GM18499 (cell line): Measurements from ENCODE around the gene ST6GALNAC5.

Experiments
- ATAC-seq: cut with Tn5 transposase; IDR thresholded peaks from one replicate; pipeline ENCODE4 v1.9.1; 2021; ENCODE audit warnings: moderate number of reproducible peaks; ENCODE audit not compliant: insufficient read depth, unreplicated experiment

The ST6GALNAC5 gene

GRCh38 chr1:76998582-76999223 is 131.4 kb downstream of the ST6GALNAC5 start:
- no peak for ATAC-seq

DNA sequence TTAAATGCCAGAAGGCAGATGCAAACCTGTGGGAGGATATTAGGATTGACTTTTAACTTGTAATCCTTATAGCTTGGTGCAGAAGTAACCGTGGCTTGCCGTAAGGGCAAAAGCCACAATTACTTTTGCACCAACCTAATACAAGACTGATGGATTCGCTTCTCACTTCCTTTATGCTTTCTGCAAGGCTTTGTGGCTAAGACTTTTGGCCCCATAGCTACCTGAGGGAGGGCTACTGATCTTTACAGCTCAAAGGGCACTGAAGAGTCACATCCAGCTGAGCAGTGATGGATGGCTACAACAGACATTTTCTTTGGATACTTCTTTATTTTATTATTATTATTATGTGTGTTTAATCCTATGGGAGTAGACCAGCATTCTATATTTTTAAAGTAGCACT is 140.4 kb downstream of the ST6GALNAC5 start:
- ATAC-seq, result no peak

GRCh38 chr1:77010937-77011336 is 143.7 kb downstream of the ST6GALNAC5 start:
- no peak for ATAC-seq

DNA sequence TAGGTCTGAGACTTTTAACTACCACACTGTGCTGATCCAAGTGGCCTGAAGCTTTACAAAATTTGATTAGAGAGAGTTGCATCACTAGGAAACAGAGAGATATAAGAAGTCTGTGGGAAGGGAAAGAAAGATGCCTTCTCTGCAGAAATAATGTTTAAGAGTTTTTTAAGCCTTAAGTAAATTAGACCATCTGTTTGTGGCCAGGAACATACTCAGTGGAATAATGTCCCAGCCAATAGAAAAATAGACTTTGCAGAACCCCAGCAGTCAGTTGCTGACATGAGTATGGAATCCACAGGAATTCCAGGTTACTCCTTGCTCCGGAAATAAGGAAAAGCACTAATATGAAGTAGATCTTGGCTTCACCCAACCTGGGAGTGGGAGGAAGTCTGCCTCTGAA is 144.8 kb downstream of the ST6GALNAC5 start:
- ATAC-seq, result no peak

DNA sequence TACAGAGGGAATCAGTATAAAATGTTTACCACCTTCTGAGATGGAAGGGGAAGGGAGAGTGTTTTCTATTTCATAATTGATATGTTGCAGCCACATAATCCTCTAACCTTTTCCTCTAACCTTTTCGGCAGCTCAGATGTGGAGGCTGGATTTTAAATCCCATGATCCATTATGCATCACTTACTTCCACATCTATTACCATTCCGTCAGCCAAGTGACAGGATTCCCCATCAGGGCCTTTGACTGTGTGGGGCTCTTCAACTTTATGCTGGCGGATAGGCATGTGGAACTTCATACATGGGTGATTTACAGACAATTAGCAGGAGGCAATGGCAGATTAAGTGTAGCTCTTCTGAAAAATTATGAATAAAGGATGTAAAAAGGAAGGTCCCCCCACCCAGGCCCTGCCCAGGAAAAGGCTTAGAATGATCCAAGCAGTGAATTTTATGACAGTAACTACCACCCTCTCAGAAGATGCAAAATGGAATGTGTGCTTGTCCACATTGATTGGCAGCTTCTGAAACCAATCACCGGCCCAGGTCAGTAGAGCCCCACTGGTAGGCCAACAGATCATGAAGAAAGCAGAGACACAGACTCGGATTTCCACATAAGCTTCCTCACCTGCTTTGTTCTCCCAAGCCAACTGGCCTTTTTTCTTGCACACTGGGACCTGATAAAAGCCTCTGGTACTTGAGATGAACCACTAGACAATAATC is 147.0 kb downstream of the ST6GALNAC5 start:
- no peak for ATAC-seq

DNA sequence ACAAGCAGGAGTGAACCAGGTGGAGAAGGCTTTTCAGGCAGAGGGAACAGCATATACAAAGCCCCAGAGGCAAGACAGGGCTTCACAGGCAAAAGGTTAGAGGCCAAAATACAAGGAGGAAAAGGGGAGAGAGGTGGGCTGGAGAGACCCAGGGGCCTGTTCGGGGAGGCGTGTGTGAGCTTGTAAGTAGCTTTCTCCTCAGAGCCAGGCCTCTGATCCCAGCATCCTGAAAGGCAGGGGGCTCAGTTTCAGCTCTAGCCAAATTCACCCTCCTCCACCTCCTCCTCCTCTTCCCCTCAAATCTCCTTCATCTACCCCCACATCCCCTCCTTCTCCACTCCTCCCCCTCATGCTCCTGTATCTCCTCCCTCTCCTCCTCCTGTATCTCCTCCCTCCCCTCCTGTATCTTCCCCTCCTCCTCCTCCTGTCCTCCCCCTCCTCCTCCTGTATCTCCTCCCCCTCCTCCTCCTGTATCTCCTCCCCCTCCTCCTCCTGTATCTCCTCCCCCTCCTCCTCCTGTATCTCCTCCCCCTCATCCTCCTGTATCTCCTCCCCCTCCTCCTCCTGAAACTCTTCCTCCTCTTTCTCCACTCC is 148.6 kb downstream of the ST6GALNAC5 start:
- ATAC-seq, result no peak

DNA sequence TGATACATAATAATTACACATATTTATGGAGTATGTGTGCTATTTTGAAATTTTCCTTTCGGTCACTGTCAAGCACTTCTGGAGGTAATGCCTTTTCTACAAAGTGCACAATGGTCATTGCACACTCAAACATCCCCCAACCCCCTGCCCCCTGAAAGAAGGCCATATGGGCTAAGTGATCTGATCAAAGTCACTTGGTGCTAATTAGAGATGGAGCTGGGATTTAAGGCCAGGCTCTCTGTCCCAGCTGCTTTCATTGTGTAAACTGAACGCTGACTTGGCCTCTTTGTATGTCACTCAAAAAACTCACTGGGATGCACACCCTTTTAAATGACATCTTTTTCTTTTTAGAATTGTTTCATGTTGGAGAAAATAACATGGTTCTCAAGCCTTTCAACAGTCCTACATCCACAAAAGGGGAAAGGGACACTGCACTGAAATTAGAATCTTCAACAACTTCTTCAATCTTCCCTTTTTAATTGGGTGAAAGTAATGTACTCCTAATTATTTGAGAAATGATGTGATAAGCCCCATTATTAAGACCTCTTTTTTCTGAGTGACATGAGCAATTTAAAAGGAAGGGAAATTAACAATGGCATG is 149.2 kb downstream of the ST6GALNAC5 start:
- ATAC-seq, result no peak

- no peak for ATAC-seq
These were observed 151.0 kb downstream of the ST6GALNAC5 start for GRCh38 chr1:77018311-77018710.

DNA sequence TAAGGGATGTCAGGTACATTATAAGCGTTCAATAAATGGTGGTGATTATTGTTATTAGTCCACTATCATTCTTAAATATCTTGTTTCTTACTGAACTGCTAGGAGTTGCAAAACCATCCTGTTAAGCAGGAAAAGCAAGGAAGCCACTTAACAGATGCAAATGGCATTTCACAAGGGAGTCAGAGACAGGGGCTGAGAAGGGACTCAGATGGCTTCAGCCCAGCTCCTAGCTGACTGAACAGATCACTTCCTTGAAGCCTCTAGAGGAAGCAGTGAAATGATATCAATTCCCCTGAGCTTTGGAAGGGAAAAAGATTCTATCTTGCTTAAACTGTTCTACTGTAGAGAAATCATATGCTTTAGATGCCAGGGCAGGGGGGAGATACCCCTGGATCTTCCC is 151.5 kb downstream of the ST6GALNAC5 start:
- no peak for ATAC-seq

GRCh38 chr1:77021732-77022131 is 154.5 kb downstream of the ST6GALNAC5 start:
- ATAC-seq, result no peak

GRCh38 chr1:77024500-77024899 is 157.2 kb downstream of the ST6GALNAC5 start:
- ATAC-seq, result no peak

DNA sequence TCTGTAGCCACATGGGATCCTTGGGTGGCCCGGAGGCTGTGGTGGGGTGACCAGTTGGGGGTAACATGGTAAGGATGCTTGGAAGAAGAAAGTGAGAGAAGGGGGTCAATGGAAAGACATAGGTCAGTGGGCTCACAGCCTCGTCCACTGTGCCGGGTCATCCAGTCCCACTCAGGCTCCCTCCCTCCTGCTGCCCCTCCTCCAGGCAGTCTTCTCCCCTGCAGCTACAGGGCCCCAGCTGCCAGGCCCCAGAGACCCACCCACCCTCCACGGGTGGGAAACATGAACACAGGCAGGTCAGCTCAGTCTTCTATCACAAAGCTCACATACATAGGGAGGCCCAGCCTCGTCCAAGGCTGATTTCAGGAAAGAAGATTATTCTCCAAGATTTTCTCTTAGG is 158.3 kb downstream of the ST6GALNAC5 start:
- ATAC-seq, result no peak

GRCh38 chr1:77026135-77026534 is 158.9 kb downstream of the ST6GALNAC5 start:
- ATAC-seq, result no peak

- no peak for ATAC-seq
These were observed 159.4 kb downstream of the ST6GALNAC5 start for GRCh38 chr1:77026640-77027039.

DNA sequence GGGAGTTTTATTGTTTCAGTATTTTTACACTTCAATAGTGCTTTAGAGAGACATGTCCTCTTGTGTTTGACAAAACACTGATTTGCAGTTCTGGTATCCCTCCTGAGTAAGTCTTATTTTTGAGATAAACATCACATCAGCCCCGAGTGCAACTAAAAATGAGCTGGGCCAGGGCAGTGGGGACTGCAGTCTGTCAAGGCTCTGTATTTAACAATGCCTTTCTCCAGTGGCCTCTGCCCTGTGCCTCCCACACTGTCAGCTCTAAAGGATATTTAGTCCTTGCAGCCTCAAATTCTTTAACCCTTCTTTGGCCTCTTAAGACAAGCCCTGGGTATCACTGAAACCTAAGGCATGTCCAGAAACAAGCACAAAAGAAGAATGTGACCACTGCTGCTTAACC is 160.6 kb downstream of the ST6GALNAC5 start:
- ATAC-seq, result no peak

DNA sequence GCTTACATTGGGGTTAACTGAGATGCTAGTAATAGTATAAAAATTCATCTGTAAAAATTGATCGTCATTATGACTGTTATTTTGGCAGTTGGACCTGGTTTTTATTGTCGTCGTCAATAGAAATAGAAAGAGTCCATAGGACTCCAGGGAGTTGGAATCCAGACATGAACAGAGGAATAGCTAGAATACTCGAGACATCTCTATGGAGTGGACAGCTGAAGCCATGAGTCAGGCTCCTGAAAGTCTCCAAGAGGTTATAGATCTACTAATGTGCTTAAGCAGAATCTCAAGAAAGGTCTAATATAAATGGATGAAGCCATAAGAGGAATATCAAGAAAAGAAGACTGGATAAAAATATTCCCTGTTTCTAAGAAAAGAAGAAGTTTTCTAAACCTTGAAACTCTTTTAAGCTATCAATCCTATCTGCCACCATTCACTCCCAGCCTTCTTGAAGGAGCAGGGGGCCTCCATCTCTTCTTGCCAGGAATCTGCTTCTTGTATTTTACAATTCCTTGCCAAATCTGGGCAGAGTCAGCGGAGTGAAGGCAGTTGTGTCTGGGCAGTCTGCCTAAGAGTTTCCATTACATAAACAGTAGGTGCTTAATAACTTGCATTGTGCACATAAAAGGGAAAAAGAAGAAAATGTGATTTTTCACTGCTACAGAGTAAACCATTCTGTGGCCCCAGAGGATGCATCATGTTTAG is 163.3 kb downstream of the ST6GALNAC5 start:
- ATAC-seq, result no peak

GRCh38 chr1:77031106-77031662 is 163.9 kb downstream of the ST6GALNAC5 start:
- ATAC-seq, result no peak

GRCh38 chr1:77036560-77036959 is 169.3 kb downstream of the ST6GALNAC5 start:
- no peak for ATAC-seq

DNA sequence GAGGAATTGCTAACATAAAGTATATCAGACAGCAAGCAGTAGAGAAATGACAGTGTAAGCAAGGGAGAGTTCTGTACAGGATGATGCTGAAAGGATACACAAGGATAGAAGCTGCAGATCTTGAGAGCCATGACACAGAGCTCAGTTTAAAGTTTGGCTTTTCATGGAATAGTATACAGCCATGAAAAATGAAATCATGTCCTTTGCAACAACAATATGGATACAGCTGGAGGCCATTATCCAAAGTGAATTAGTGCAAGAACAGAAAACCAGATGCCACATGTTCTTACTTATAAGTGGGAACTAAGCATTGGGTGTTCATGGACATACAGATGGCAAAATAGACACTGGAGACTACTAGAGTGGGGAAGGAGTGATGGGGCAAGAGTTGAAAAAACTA is 169.8 kb downstream of the ST6GALNAC5 start:
- no peak for ATAC-seq

DNA sequence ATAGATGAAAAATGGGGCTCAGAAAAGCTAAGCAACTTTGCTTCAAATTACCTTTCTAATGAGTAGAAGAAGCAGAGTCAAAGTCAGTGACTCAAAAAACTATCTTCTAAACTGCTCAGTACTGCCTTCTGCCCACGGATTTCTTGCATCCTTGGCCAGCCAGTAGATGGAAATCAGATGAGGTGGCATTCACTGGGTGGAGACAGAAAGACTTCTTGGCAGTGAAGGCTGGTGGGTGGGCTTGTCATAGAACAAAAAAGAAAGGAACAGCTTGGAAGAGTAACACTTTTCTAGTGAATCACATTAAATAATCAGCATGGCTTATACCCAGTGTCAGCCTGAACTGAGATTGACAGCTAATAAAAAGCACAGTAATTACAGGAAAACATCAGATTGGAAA is 170.7 kb downstream of the ST6GALNAC5 start:
- no peak for ATAC-seq
